VCaP (cell line): ENCODE data around the gene NRG2.

Experiments used
- H3K27ac ChIP-seq: fragments of 450-650 bp; 2 replicates; pipeline ENCODE4 v1.5.1; 2017
- CTCF ChIP-seq: fragments of 450-650 bp; conservative IDR thresholded peaks from 2 replicates; pipeline ENCODE4 v1.5.1; 2017; ENCODE audit warnings: mild to moderate bottlenecking, moderate library complexity

NRG2 gene

GRCh38 chr5:139814191-139814601 lies 228.9 kb downstream of the NRG2 start:
- TF ChIP-seq CTCF, result no peak
- H3K27ac ChIP-seq, result no peak overlapping the region

- no peak for TF ChIP-seq CTCF
- H3K27ac ChIP-seq, result no peak overlapping the region
Observed at GRCh38 chr5:139812836-139813805, 230.0 kb downstream of the NRG2 start.

GRCh38 chr5:139812323-139812722 lies 230.8 kb downstream of the NRG2 start:
- no peak overlapping the region for H3K27ac ChIP-seq
- no peak for TF ChIP-seq CTCF

GRCh38 chr5:139811274-139811607 lies 231.9 kb downstream of the NRG2 start:
- H3K27ac ChIP-seq, result no peak overlapping the region
- no peak for TF ChIP-seq CTCF

GRCh38 chr5:139810341-139811273 lies 232.5 kb downstream of the NRG2 start:
- no peak for TF ChIP-seq CTCF
- no peak overlapping the region for H3K27ac ChIP-seq

GRCh38 chr5:139809331-139809810 lies 233.7 kb downstream of the NRG2 start:
- no peak for TF ChIP-seq CTCF
- no peak overlapping the region for H3K27ac ChIP-seq
